ENCODE measurements around the gene HOXA3.

HOXA3 gene

DNA sequence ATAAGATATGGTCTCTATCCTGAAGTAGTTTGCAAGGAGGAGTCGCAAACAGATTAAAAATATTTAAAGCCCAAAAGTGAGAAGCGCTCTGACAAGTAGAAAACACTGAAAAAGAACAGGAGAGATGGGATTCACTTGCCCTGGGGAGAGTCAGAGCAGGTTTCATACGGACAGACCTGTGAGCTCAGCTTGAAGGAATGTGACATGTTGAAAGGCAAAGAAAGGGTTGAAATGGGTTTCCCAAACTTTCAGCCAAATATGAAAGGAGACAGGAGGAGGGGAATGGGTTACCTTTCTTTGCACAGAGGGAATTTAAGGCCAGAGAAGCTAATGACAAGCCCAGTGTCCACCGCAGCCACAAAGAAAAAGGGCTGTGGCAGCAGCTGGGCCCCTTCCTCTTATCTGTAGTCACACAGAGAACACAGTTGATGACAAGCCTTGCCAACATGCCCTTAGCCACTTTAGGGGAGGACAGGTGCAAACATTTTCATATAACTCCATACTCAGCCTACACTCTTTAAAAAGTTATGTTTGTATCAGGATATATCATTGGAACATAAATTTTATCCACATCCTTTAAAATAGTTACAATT is 71.4 kb downstream of the HOXA3 start:
- Histone ChIP-seq H3K4me3 (ENCODE audit: low read depth in 1 of 2, low read length in 2 of 2) (no peak overlapping the region), H3K36me3 (ENCODE audit: control insufficient read depth in 1 of 2, insufficient read depth in 2 of 2, low read length in 2 of 2) (no peaks in the 10 kb centered on the region), H3K27ac (ENCODE audit: low read length) (no peak overlapping the region), H3K27me3 (ENCODE audit: low read depth, low read length) (no peaks in the 10 kb centered on the region), H3K9me3 (ENCODE audit: control insufficient read depth in 1 of 2, low read length in 2 of 2) (no peaks in the 10 kb centered on the region), H3K4me1 (ENCODE audit: control insufficient read depth in 1 of 2, insufficient read depth in 2 of 2, low read length in 2 of 2) (no peaks in the 10 kb centered on the region)

DNA sequence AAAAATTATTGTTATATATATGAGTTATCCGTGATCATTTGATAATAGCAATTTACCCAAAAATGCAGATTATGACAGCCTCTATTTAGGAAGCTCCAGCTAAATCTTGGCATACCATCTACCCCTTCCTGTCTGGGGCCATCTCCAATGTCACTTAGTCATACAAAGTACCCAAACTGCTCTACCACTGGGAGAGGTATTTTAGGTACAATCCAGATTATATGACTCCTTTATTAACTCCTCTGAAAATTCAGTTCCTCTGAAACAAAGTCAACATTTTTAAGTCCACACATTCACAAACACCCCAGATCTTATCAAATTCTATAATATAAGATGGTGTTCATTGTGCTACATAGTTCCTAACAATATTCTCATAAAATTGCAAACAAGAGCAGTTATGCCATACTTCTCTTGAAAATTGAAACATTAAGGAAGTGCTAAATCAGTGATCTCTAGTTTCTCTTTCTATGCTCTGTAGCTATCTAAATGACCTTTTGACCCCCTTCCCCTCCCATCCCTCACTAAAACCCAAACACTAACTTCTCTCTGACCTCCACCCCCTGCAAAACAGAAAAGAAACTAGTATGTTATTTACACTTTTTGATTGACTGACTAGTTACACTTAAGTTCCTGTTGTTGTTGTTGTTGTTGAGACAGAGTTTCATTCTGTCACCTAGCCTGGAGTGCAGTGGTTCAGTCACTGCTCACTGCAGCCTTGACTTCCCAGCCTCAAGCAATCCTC is 73.0 kb downstream of the HOXA3 start:
- no peaks in the 10 kb centered on the region for H3K36me3 ChIP-seq (ENCODE audit: control insufficient read depth in 1 of 2, insufficient read depth in 2 of 2, low read length in 2 of 2)
- no peaks in the 10 kb centered on the region for H3K4me1 ChIP-seq (ENCODE audit: control insufficient read depth in 1 of 2, insufficient read depth in 2 of 2, low read length in 2 of 2)
- no peaks in the 10 kb centered on the region for H3K9me3 ChIP-seq (ENCODE audit: control insufficient read depth in 1 of 2, low read length in 2 of 2)
- no peaks in the 10 kb centered on the region for H3K27me3 ChIP-seq (ENCODE audit: low read depth, low read length)
- no peak overlapping the region for H3K4me3 ChIP-seq (ENCODE audit: low read depth in 1 of 2, low read length in 2 of 2)
- no peak overlapping the region for H3K27ac ChIP-seq (ENCODE audit: low read length)

DNA sequence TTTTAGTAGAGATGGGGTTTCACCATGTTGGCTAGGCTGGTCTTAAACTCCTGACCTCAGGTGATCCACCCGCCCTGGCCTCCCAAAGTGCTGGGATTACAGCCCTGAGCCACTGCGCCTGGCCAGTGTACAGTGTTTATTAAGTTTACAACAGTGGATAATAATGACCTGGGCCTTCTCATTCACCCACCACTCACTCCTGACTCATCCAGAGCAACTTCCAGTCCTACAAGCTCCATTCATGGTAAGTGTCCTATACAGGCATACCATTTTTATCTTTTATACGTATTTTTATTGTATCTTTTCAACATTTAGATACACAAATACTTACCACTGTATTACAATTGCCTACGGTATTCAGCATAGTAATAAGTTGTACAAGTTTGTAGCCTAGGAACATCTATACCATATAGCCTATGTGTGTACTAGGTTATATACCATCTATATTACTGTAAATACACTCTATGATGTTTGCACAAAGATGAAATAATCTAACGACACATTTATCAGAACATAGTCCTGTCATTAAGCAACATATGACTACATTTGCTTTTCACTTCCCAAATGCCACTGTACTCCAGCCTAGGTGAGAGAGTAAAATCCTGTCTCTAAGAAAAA is 73.7 kb downstream of the HOXA3 start:
- Histone ChIP-seq H3K27me3 (ENCODE audit: low read depth, low read length) (no peaks in the 10 kb centered on the region), H3K36me3 (ENCODE audit: control insufficient read depth in 1 of 2, insufficient read depth in 2 of 2, low read length in 2 of 2) (no peaks in the 10 kb centered on the region), H3K4me1 (ENCODE audit: control insufficient read depth in 1 of 2, insufficient read depth in 2 of 2, low read length in 2 of 2) (no peaks in the 10 kb centered on the region), H3K27ac (ENCODE audit: low read length) (no peak overlapping the region), H3K9me3 (ENCODE audit: control insufficient read depth in 1 of 2, low read length in 2 of 2) (no peaks in the 10 kb centered on the region), H3K4me3 (ENCODE audit: low read depth in 1 of 2, low read length in 2 of 2) (no peak overlapping the region)

DNA sequence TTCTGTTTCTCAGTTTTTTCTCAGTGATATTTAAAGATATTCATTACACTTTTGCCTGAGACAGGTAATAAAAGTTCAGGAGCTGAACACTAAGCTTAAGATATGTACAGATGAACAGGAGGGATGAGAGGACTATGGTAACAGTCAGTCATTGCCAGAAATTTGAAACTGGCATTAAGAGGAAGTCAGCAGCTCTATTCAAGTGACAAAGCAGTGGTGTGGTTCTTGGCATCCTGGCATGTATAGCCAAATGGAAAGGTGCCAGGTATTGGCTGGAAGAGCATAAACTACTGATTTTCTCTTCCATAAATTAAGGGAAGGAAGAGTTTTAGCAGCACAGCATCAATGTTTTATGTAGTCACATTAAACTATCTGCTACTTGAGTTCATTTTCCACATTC is 79.3 kb downstream of the HOXA3 start:
- H3K9me3 ChIP-seq (ENCODE audit: control insufficient read depth in 1 of 2, low read length in 2 of 2), result no peaks in the 10 kb centered on the region
- H3K4me1 ChIP-seq (ENCODE audit: control insufficient read depth in 1 of 2, insufficient read depth in 2 of 2, low read length in 2 of 2), result no peaks in the 10 kb centered on the region
- H3K27ac ChIP-seq (ENCODE audit: low read length), result no peak overlapping the region
- H3K4me3 ChIP-seq (ENCODE audit: low read depth in 1 of 2, low read length in 2 of 2), result no peak overlapping the region
- no peaks in the 10 kb centered on the region for H3K36me3 ChIP-seq (ENCODE audit: control insufficient read depth in 1 of 2, insufficient read depth in 2 of 2, low read length in 2 of 2)
- H3K27me3 ChIP-seq (ENCODE audit: low read depth, low read length), result no peaks in the 10 kb centered on the region

DNA sequence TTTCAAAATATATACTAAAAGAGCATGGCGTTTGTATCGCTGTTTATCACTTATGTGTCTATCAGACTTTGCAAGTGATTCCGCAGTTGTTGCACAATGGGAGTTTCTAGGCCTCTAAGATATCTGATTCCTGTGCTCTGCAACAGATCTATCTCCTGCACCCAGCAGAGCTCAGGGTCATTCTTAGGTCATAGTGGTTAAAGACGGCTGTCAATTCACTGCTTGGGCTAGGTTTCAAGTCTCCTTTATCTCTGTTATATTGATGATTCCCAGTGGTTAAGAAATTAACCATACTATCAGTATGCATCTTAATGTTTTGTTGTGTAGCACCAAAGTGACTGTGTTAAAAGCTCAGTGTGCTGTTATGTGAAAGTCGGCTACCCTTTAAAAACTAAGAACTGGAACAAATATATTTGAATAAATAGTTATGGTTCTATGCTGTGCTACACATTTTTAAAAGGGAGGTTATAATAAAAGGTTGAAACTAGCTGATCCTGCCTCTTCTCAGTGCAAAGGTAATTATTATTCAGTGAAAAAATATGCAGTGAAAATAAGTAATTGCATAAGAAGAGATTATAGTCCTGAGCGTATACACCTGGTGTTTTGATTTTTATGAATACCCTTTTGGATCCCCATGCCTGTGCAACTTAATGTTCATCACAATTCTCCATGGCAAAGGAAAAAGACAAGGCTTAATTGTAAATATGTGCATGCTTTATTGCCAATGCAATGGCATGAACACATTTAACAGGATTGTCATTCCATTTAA is 80.6 kb downstream of the HOXA3 start:
- Histone ChIP-seq H3K27me3 (ENCODE audit: low read depth, low read length) (no peaks in the 10 kb centered on the region), H3K4me1 (ENCODE audit: control insufficient read depth in 1 of 2, insufficient read depth in 2 of 2, low read length in 2 of 2) (no peaks in the 10 kb centered on the region), H3K4me3 (ENCODE audit: low read depth in 1 of 2, low read length in 2 of 2) (no peak overlapping the region), H3K27ac (ENCODE audit: low read length) (no peak overlapping the region), H3K9me3 (ENCODE audit: control insufficient read depth in 1 of 2, low read length in 2 of 2) (no peaks in the 10 kb centered on the region), H3K36me3 (ENCODE audit: control insufficient read depth in 1 of 2, insufficient read depth in 2 of 2, low read length in 2 of 2) (no peaks in the 10 kb centered on the region)

DNA sequence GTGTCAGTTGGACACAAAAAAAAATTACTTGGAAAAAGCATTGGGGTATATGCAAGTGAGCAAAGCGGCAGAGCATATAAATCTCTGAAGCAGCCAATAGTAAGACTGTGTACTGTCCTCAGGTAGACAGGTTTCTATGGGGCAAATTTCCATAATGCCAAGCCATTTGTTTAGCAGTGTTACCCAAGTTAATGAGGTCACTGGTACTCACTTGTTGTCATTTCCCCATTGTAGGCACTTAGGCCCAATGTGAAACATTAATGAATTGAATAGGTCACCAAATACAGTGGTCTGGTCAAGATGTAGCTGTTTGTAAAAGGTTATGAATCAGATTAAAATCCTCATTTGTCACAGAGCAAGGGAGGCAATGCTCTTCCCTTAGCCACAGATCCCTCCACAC is 84.1 kb downstream of the HOXA3 start:
- Histone ChIP-seq H3K4me3 (ENCODE audit: low read depth in 1 of 2, low read length in 2 of 2) (no peak overlapping the region), H3K4me1 (ENCODE audit: control insufficient read depth in 1 of 2, insufficient read depth in 2 of 2, low read length in 2 of 2) (no peaks in the 10 kb centered on the region), H3K36me3 (ENCODE audit: control insufficient read depth in 1 of 2, insufficient read depth in 2 of 2, low read length in 2 of 2) (no peaks in the 10 kb centered on the region), H3K27ac (ENCODE audit: low read length) (no peak overlapping the region), H3K27me3 (ENCODE audit: low read depth, low read length) (no peaks in the 10 kb centered on the region), H3K9me3 (ENCODE audit: control insufficient read depth in 1 of 2, low read length in 2 of 2) (no peaks in the 10 kb centered on the region)

DNA sequence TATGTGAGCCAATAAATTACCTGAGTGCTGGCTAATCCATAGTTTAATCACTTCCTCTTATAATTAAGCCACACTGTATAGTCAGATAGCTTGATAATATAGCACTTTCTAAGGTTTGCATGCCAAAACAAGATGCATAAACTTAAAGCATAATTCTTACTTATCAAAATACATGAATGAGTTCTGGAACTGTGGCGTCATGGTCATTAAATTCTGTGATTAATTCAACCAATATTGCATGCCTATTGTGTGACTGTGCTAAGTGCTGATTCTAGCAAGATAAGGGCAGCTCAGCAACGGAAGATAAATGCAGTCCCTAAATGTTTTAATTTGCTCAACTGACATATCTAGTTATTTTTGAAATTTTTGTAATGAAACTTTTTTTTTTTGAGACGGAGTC is 86.2 kb downstream of the HOXA3 start:
- H3K4me3 ChIP-seq (ENCODE audit: low read depth in 1 of 2, low read length in 2 of 2), result no peak overlapping the region
- H3K36me3 ChIP-seq (ENCODE audit: control insufficient read depth in 1 of 2, insufficient read depth in 2 of 2, low read length in 2 of 2), result no peaks in the 10 kb centered on the region
- H3K27me3 ChIP-seq (ENCODE audit: low read depth, low read length), result no peaks in the 10 kb centered on the region
- no peak overlapping the region for H3K27ac ChIP-seq (ENCODE audit: low read length)
- H3K4me1 ChIP-seq (ENCODE audit: control insufficient read depth in 1 of 2, insufficient read depth in 2 of 2, low read length in 2 of 2), result no peaks in the 10 kb centered on the region
- no peaks in the 10 kb centered on the region for H3K9me3 ChIP-seq (ENCODE audit: control insufficient read depth in 1 of 2, low read length in 2 of 2)

DNA sequence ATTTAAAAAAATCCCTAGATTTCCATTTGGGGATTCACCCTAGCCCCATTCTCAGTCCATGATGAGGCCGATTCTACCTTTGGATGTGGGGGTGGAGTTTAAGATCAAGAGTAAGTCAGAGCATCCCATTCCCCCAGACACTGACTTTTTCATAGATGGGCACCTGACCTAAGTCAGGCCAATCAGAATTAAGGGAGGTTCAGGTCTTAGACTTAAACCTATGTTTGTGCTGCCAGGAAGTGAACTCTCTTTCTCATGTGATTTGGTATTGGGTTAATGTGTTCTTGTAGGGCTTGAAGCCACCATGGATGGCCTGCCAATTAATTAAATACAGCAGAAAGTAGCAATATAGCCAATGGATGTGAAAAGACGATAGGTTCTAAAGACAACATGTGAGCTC is 86.7 kb downstream of the HOXA3 start:
- Histone ChIP-seq H3K9me3 (ENCODE audit: control insufficient read depth in 1 of 2, low read length in 2 of 2) (no peaks in the 10 kb centered on the region), H3K4me3 (ENCODE audit: low read depth in 1 of 2, low read length in 2 of 2) (no peak overlapping the region), H3K27ac (ENCODE audit: low read length) (no peak overlapping the region), H3K27me3 (ENCODE audit: low read depth, low read length) (no peaks in the 10 kb centered on the region), H3K36me3 (ENCODE audit: control insufficient read depth in 1 of 2, insufficient read depth in 2 of 2, low read length in 2 of 2) (no peaks in the 10 kb centered on the region), H3K4me1 (ENCODE audit: control insufficient read depth in 1 of 2, insufficient read depth in 2 of 2, low read length in 2 of 2) (no peaks in the 10 kb centered on the region)

DNA sequence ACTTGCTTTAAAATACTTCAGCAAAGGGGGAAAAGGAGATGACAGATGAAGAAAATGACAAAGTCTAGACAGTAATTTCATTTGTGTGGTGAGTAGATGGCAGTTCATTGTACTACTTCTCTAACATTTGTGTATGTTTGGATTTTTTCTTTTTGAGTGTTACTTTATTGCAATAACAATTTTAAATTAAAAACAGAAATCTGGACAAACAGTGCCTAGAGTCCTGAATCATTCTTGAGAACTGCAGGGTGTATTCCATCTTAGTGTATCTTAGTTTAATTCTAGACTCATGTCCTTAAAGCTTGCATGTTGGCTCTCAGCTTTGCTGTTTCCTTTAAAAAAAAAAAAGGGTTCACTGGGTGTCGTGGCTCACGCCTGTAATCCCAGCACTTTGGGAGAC is 87.7 kb downstream of the HOXA3 start:
- Histone ChIP-seq H3K4me3 (ENCODE audit: low read depth in 1 of 2, low read length in 2 of 2) (no peak overlapping the region), H3K27me3 (ENCODE audit: low read depth, low read length) (no peaks in the 10 kb centered on the region), H3K27ac (ENCODE audit: low read length) (no peak overlapping the region), H3K9me3 (ENCODE audit: control insufficient read depth in 1 of 2, low read length in 2 of 2) (no peaks in the 10 kb centered on the region), H3K4me1 (ENCODE audit: control insufficient read depth in 1 of 2, insufficient read depth in 2 of 2, low read length in 2 of 2) (no peaks in the 10 kb centered on the region), H3K36me3 (ENCODE audit: control insufficient read depth in 1 of 2, insufficient read depth in 2 of 2, low read length in 2 of 2) (no peaks in the 10 kb centered on the region)

DNA sequence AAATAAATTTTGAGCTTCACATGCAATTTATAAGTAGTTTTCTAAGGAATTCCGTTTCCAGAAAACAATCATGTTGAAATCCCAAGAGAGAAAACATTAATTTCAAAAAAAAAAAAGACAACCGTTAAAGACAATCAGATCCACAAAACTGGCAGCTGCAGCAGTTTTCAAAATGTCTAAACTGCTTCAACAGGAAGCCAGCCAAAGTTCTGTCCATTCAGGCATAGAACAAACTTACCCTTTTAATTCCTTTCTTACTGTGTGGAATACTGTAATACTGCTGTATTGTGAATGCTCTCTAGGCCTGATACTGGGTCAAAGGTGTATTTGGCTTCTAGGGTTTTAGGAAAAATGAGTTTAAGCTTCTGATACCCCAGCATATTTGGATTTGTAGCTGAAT is 88.2 kb downstream of the HOXA3 start:
- Histone ChIP-seq H3K27ac (ENCODE audit: low read length) (no peak overlapping the region), H3K27me3 (ENCODE audit: low read depth, low read length) (no peaks in the 10 kb centered on the region), H3K9me3 (ENCODE audit: control insufficient read depth in 1 of 2, low read length in 2 of 2) (no peaks in the 10 kb centered on the region), H3K36me3 (ENCODE audit: control insufficient read depth in 1 of 2, insufficient read depth in 2 of 2, low read length in 2 of 2) (no peaks in the 10 kb centered on the region), H3K4me3 (ENCODE audit: low read depth in 1 of 2, low read length in 2 of 2) (no peak overlapping the region), H3K4me1 (ENCODE audit: control insufficient read depth in 1 of 2, insufficient read depth in 2 of 2, low read length in 2 of 2) (no peaks in the 10 kb centered on the region)

DNA sequence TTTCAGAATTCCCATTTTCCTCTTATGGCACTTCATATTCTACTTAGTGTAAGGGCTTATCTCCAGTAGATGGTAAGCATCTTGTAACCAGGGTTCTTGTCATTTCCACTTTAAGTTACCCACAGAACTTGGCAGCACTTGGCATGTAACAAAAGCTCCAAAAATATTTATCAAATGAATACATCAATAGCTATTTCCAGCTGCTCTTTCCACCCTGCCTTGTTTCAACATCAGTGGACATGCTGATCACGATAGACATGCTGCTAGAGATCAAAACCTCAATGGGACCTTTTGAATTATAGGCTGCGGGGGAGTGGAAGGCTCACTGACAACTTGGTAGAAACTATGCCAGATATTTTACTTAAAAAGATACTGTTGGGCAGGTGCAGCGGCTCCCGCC is 89.4 kb downstream of the HOXA3 start:
- no peaks in the 10 kb centered on the region for H3K27me3 ChIP-seq (ENCODE audit: low read depth, low read length)
- H3K27ac ChIP-seq (ENCODE audit: low read length), result no peak overlapping the region
- H3K4me3 ChIP-seq (ENCODE audit: low read depth in 1 of 2, low read length in 2 of 2), result no peak overlapping the region
- no peaks in the 10 kb centered on the region for H3K9me3 ChIP-seq (ENCODE audit: control insufficient read depth in 1 of 2, low read length in 2 of 2)
- H3K36me3 ChIP-seq (ENCODE audit: control insufficient read depth in 1 of 2, insufficient read depth in 2 of 2, low read length in 2 of 2), result no peaks in the 10 kb centered on the region
- H3K4me1 ChIP-seq (ENCODE audit: control insufficient read depth in 1 of 2, insufficient read depth in 2 of 2, low read length in 2 of 2), result no peaks in the 10 kb centered on the region
